ENCODE results near the gene SMAGP. TPM values are rescaled to one million over a fixed set of nuclear protein-coding genes. Genes with fewer than 3 reads are reported as not detected.

Gene SMAGP
- total RNA-seq, 4 donors from 2014 or later, result 29.5 to 144 (median 104) TPM

- Histone ChIP-seq H3K9me3 (no peaks in the 10 kb centered on the region), H3K36me3 (peaks cover 0 to 31% (median 14%) of the 10 kb centered on the region in 4 donors), H3K4me1 (peaks cover 0 to 37% (median 16%) of the 10 kb centered on the region in 4 donors), H3K27me3 (no peaks in the 10 kb centered on the region), H3K4me3 (no peak overlapping the region), H3K27ac (peak overlapping the region in 3 of 4 donors; percentile 18 to 41 (median 35))
- TF ChIP-seq POLR2AphosphoS5 (IDR thresholded peaks at IDR 0.05) (no peak), CTCF (IDR thresholded peaks at IDR 0.05) (no peak), POLR2A (IDR thresholded peaks at IDR 0.05) (no peak), EP300 (IDR thresholded peaks at IDR 0.05; ENCODE audit: low read depth) (no peak)
- WGBS, 2 donors (ENCODE audit: low coverage in 1 of 2), result 92 to 100% methylated on average over 1 to 11 of the region's 11 CpGs
- DNase-seq, result no peak
- in situ Hi-C loops (cut with MboI; ENCODE audit: low pct_ligation_motif_present in 1 of 4, low pct_unique_long_range_greater_than_20kb in 1 of 4, low sequenced_read_pairs in 3 of 4), result no loop called here
- intact Hi-C loops (cut with DNase I; ENCODE audit: low total_unique reads), result no loop called here
Observed at GRCh38 chr12:51245476-51246253, 24.6 kb downstream of the SMAGP start.

GRCh38 chr12:51244269-51244668 lies 25.9 kb downstream of the SMAGP start:
- TF ChIP-seq CTCF (IDR thresholded peaks at IDR 0.05), result no peak
- TF ChIP-seq EP300 (IDR thresholded peaks at IDR 0.05; ENCODE audit: low read depth), result no peak
- TF ChIP-seq POLR2AphosphoS5 (IDR thresholded peaks at IDR 0.05), result no peak
- TF ChIP-seq POLR2A (IDR thresholded peaks at IDR 0.05), result peak; percentile 12
- WGBS, 2 donors (ENCODE audit: low coverage in 1 of 2), result 95% methylated on average over 4 of the region's 4 CpGs; no CpG with 5 or more reads in 1 of the 2 donors
- peaks cover 0 to 49% (median 27%) of the 10 kb centered on the region in 4 donors for H3K4me1 ChIP-seq

GRCh38 chr12:51242876-51243275 lies 27.3 kb downstream of the SMAGP start:
- Histone ChIP-seq H3K27me3 (no peaks in the 10 kb centered on the region), H3K4me1 (peaks cover 0 to 52% (median 31%) of the 10 kb centered on the region in 4 donors), H3K9me3 (no peaks in the 10 kb centered on the region), H3K4me3 (no peak overlapping the region), H3K36me3 (peaks cover 0 to 37% (median 16%) of the 10 kb centered on the region in 4 donors), H3K27ac (no peak overlapping the region)
- TF ChIP-seq POLR2AphosphoS5 (IDR thresholded peaks at IDR 0.05), result no peak
- no peak for TF ChIP-seq EP300 (IDR thresholded peaks at IDR 0.05; ENCODE audit: low read depth)
- no peak for TF ChIP-seq POLR2A (IDR thresholded peaks at IDR 0.05)
- TF ChIP-seq CTCF (IDR thresholded peaks at IDR 0.05), result no peak
- no peak for DNase-seq
- intact Hi-C loops (cut with DNase I; ENCODE audit: low total_unique reads), result no loop called here
- WGBS, 2 donors (ENCODE audit: low coverage in 1 of 2), result 73 to 75% methylated on average over 7 of the region's 7 CpGs
- in situ Hi-C loops (cut with MboI; ENCODE audit: low pct_ligation_motif_present in 1 of 4, low pct_unique_long_range_greater_than_20kb in 1 of 4, low sequenced_read_pairs in 3 of 4), result no loop called here

More at GRCh38 chr12:51244269-51244668, 25.9 kb downstream of the SMAGP start:
- Histone ChIP-seq H3K36me3 (peaks cover 0 to 37% (median 16%) of the 10 kb centered on the region in 4 donors), H3K27me3 (no peaks in the 10 kb centered on the region), H3K9me3 (no peaks in the 10 kb centered on the region), H3K4me3 (no peak overlapping the region), H3K27ac (no peak overlapping the region)
- in situ Hi-C loops (cut with MboI; ENCODE audit: low pct_ligation_motif_present in 1 of 4, low pct_unique_long_range_greater_than_20kb in 1 of 4, low sequenced_read_pairs in 3 of 4) (no loop called here), intact Hi-C loops (cut with DNase I; ENCODE audit: low total_unique reads) (no loop called here)
- DNase-seq, result no peak

- in situ Hi-C loops (cut with MboI; ENCODE audit: low pct_ligation_motif_present in 1 of 4, low pct_unique_long_range_greater_than_20kb in 1 of 4, low sequenced_read_pairs in 3 of 4), result no loop called here
- DNase-seq, result no peak
- Histone ChIP-seq H3K4me3 (no peak overlapping the region), H3K4me1 (peaks cover 0 to 47% (median 27%) of the 10 kb centered on the region in 4 donors), H3K27ac (peak overlapping the region in 1 of 4 donors; percentile 7), H3K9me3 (no peaks in the 10 kb centered on the region), H3K36me3 (peaks cover 0 to 37% (median 16%) of the 10 kb centered on the region in 4 donors), H3K27me3 (no peaks in the 10 kb centered on the region)
- WGBS, 2 donors (ENCODE audit: low coverage in 1 of 2), result 67 to 84% methylated on average over 3 to 7 of the region's 7 CpGs
- intact Hi-C loops (cut with DNase I; ENCODE audit: low total_unique reads), result no loop called here
- TF ChIP-seq EP300 (IDR thresholded peaks at IDR 0.05; ENCODE audit: low read depth) (no peak), POLR2A (IDR thresholded peaks at IDR 0.05) (no peak)
Observed at GRCh38 chr12:51242120-51242519, 28.1 kb downstream of the SMAGP start.
